ENCODE measurements around the gene ARRDC1. TPM values are rescaled to one million over a fixed set of nuclear protein-coding genes. Genes with fewer than 3 reads are reported as not detected.

The ARRDC1 gene
- total RNA-seq, 2 donors from 2014 or later, result 78.1 to 93.6 TPM

- Histone ChIP-seq H3K27ac (no peak overlapping the region), H3K4me3 (no peak overlapping the region), H3K4me1 (peaks cover 34% of the 10 kb centered on the region), H3K27me3 (no peaks in the 10 kb centered on the region), H3K36me3 (replicated peaks in 1 of 2; ENCODE audit: insufficient read depth in 1 of 2, low read depth in 2 of 2) (no peaks in the 10 kb centered on the region), H3K9me3 (no peaks in the 10 kb centered on the region)
- no peak for TF ChIP-seq CTCF (IDR thresholded peaks at IDR 0.05)
- TF ChIP-seq POLR2A (IDR thresholded peaks at IDR 0.05), result no peak
- DNase-seq (no peak), ATAC-seq (no peak)
- intact Hi-C loops (cut with DNase I), result no loop called here
- WGBS, 2 donors, result 44% methylated on average over 7 of the region's 7 CpGs
These were observed 59.2 kb downstream of the ARRDC1 start for GRCh38 chr9:137664676-137665075.

Small RNAs within 50 kb of the gene (small RNA-seq; reads per million reads assigned to genes)
- gene RF00017, result not detected

Other genes starting within 250 kb of the ARRDC1 start
- 10 to 100 TPM; 23.3 to 34.9 TPM for gene EXD3, start 182.5 kb upstream of the ARRDC1 start, total RNA-seq
- gene NOXA1, start 182.3 kb upstream of the ARRDC1 start, total RNA-seq, result 10 to 100 TPM in 1 of 2 donors, 1 to 10 TPM in 1; 7.3 to 12.9 TPM
- gene ENTPD8, start 164.3 kb upstream of the ARRDC1 start, total RNA-seq, result 1 to 10 TPM; 2.0 to 2.3 TPM
- 10 to 100 TPM; 65.4 to 65.9 TPM for gene NSMF, start 146.4 kb upstream of the ARRDC1 start, total RNA-seq
- gene PNPLA7, start 55.3 kb upstream of the ARRDC1 start, total RNA-seq, result 10 to 100 TPM; 16.1 to 27.7 TPM
- gene MRPL41, start 53.8 kb upstream of the ARRDC1 start, total RNA-seq, result 10 to 100 TPM; 32.9 to 37.2 TPM
- gene DPH7, start 26.8 kb upstream of the ARRDC1 start, total RNA-seq, result 10 to 100 TPM; 44.4 to 46.5 TPM
- 1 to 10 TPM; 6.6 to 8.8 TPM for gene ZMYND19, start 15.2 kb upstream of the ARRDC1 start, total RNA-seq
- 10 to 100 TPM; 41.0 to 65.9 TPM for gene EHMT1, start 13.3 kb downstream of the ARRDC1 start, total RNA-seq